HK-2 (cell line): ENCODE measurements around the gene ZNF208.
"Not testable (repeated sequence)": the region's sequence is repeated elsewhere in the genome, so short reads cannot be mapped to it uniquely, and the experiment has no call there.

ENCODE experiments used
- DNase-seq: peaks from one replicate; pipeline ENCODE4 v3.0.0-alpha.2; 2018; ENCODE audit not compliant: unreplicated experiment

The ZNF208 gene

DNA sequence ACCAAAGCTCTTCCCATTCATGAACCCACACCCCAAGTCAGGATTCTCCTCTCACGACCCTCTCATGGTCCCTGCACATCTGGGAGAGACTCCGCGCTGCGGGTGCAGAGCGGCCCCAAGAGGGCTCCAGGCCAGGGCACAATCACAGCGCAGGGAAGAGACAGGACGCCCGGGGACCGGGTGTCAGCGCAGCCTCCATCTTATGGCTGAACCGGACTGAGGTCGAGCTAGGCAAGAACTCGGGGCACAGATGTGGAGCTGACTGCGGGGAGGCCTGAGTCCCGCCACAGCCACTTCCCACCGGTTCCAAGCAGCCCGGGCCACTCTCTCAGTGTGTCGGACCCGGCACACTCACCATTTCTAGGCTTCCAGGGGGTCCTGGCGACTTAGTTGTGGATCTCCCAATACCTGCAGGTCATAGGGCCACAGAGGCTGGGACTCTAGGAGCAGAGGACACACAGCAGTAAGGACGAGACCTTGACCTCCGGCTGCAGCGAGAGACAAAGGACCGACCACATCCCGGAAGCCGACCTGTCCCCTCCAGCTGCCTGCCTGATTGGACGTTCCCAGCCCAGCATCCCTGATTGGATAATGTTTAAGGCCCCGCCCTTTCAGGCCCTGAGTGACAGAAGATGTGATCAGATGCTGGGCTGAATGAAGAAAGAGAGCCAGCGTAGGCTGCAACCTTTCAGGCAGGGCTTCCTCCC lies at the start of gene ZNF208:
Gene ZNF208 (minus strand): TSS at position 507 of the 707 bp plus-strand sequence. CDS start 149 bp downstream, at position 358.
- not testable (repeated sequence) for DNase-seq

DNA sequence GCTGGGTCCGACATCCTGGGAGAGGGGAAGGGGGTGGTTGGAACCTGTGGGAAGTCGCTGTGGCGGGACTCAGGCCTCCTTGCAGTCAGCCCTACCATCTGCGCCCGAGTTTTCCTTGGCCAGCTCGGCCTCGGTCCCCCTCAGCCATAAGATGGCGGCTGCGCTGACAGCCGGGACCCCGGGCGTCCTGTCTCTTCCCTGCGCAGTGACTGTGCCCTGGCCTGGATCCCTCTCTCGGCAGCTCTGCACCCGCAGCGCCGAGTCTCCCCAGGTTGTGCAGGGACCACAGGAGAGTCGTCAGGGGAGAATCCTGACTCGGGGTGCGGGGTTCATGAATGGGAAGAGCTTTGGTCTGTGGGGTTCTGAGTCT lies 41.9 kb upstream of the ZNF208 start:
- DNase-seq: no peak

DNA sequence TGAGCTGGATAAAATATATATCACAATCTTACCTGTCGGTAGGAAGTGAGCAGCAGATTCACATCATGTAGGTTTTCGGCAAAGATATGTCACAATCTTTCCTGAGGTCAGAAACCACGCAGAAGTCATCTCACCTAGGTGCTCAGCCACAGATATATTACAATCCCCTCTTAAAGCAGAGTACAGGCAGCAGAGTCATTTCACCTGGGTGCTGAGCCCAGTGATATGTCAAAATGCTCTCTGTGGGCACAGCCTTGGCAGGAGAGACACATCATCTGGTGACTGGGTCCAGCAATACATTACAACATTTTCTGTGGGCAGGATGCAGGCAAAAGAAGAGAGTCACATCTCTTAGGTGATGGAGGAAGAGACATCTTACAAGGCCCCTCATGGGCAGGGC lies 30.4 kb upstream of the ZNF208 start:
- not testable (repeated sequence) for DNase-seq

DNA sequence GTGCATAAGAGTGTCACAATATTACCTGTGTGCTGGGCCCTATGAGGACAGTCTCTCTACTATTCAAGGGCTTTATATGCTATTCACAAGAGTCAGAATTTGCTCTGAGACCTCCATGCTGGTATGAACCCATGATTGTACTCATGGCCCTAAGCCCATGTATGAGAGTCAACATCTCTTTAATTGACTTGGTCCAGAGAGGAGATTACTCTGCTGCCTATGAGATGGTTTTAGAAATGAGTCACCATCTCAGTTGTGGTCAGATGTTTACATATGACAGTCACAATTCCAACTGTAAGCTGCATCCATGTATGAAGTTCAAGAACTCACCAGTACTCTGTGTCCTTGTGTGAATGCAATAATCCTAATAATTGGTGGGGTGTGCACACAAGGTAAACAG lies 19.9 kb upstream of the ZNF208 start:
- no peak for DNase-seq

- DNase-seq: no peak
Measured at GRCh38 chr19:22026687-22027086, 15.9 kb upstream of the ZNF208 start.

DNA sequence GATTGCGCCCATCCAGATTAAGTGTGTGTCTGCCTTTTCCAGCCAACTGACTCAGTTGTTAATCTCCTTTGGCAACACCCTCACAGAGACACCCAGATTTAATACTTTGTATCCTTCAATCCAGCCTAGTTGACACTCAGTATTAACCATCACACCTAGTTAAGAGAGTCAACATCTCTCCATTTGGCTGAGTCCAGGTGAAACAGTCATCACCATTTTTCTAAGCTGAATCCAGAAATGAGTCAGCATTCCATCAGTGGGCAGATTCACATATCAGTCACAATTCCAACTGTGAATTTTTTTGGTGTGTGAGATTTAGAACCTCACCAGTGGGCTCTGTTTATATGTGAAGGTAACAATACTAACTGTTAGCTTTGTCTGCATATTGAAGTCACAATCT lies 14.8 kb upstream of the ZNF208 start:
- not testable (repeated sequence) for DNase-seq

- no peak for DNase-seq
Measured at GRCh38 chr19:21970466-21970865, 40.3 kb downstream of the ZNF208 start.

DNA sequence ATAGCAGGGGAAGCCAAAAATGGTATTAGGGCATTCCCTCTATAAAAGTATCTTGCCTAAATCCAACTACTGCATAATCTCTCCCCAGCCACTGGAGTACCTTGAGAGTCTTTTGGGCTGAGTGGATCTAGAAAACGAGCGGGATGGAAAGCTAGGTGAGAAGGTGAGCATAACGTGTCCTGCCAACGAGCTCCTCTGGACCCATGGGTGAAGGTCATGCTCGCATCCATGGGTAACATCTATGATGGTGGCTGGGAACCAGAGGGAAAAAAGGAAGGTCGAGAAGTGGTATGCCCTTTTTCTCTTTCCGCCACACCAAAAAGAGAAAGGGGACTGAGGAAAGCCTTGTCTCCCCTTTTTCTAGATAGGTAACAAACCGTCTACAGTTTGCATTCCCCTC lies 63.0 kb downstream of the ZNF208 start:
- peak; percentile 1 for DNase-seq

- no peak for DNase-seq
Measured at GRCh38 chr19:21940684-21941083, 70.1 kb downstream of the ZNF208 start.

DNA sequence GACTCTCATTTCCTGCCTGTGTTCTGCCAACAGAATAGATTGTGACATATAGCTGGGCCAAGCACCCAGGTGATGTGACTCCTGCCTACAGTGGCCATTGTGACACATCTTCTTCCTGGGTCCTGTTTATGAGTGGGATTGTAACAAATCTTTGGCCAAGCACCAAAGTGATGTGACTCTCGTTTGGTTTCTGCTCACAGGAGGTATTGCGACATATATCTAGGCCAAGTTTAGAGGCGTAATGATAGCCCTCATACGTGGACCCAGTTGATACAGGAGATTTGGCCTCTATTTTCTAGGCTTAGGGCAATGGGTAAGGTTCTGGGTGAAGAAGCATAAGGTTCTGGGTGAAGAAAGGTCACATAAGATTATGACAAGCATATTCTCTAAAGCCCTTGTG lies 76.2 kb downstream of the ZNF208 start:
- no peak for DNase-seq

DNA sequence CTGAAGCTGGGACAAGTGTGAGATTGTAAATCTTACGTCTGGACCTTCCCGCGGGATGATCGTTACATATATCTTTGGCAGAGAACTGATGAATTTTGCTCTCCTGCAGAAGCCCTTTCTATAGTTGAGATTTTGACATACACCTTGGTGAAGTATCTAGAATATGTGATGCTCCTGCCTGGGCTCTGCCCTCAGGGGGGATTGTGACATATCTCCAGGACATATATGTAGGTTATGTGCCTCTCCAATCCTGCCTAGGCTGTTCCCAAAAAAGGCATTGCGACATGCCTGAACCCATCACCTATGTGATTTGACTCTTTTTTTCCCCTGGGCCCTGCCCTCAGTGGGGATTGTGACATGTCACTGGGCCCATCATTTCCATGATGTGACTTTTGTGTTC lies 76.6 kb downstream of the ZNF208 start:
- DNase-seq: no peak

GRCh38 chr19:21922276-21922675 lies 88.5 kb downstream of the ZNF208 start:
- DNase-seq: no peak

- DNase-seq: no peak
Measured at GRCh38 chr19:21921691-21922180, 89.0 kb downstream of the ZNF208 start.

GRCh38 chr19:21915411-21915810 lies 95.3 kb downstream of the ZNF208 start:
- DNase-seq: no peak

GRCh38 chr19:21912654-21913053 lies 98.1 kb downstream of the ZNF208 start:
- DNase-seq: no peak

DNA sequence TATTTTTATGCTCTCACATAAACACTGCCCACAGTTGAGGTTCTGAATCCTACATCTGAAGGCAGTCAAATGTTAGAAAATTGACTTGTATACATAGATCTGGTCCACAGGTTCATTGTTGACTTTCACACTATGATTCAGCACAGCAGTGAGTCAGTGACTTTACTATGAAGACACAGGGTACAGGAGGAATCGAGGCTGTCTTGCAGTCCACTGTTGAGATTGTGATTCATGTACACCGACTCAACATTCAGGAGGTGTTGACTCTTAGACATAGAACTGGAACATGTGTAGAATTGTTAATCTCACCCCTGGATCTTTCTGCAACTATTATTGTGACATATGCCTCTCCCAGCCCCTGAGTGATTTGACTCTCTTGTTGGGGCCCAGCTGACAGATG lies 100.4 kb downstream of the ZNF208 start:
- DNase-seq: no peak

- DNase-seq: no peak
Measured at GRCh38 chr19:21908066-21908465, 102.7 kb downstream of the ZNF208 start.

DNA sequence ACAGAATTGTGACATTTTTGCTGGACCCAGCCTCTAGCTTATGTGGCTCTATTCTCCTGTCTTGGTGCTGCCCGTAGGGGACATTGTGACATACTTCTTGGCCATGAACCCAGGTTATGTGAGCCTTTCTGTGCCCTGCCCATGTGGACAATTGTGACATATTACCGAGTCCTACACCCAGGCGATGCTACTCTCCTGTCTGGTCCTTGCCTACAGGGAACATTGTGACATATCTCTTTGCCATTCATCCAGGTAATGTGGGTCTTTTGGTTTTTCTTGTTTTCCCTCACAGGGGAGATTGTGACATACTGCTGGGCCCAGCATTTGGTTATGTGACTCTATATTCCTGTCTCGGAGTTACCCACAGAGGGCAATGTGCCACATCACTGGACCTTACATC lies 103.2 kb downstream of the ZNF208 start:
- no peak for DNase-seq

DNA sequence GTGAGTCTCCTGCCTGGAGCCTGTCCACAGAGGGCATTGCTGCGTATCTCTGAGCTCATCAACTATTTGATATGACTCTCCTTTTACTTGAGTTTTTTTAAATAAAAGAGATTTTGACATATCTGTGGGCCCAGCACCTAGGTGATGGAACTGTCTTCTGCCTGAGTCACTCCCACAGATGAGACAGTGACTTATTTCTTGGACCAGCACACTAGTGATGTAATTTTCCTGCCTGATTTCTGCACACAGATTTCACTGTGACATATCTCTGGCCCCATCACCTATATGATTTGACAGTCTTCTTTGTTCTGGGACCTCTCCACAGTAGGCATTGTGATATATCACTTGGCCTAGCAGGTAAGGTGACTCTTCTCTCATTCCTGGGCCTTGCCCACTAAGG lies 108.2 kb downstream of the ZNF208 start:
- DNase-seq: no peak

- DNase-seq: no peak
Measured at GRCh38 chr19:21901861-21902260, 108.9 kb downstream of the ZNF208 start.

- no peak for DNase-seq
Measured at GRCh38 chr19:21900401-21900800, 110.3 kb downstream of the ZNF208 start.

DNA sequence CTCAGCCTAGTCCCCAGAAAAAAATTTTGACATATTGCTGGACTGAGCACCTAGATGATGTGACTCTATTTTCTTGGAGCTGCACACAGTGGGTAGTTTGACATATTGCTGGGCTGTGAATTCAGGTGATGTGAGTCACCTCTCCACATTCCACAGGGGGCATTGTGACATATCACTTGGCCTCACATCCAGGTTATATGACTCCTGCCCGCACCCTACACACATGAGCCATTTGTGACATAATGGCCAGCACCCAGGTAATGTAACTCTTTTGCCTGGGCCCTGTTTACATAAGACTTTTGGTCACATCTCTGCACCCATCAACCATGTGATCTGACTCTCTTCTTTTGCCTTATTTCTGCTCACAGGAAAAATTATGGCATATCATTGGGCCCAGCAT lies 119.7 kb downstream of the ZNF208 start:
- DNase-seq: no peak

- not testable (repeated sequence) for DNase-seq
Measured at GRCh38 chr19:21890017-21890416, 120.7 kb downstream of the ZNF208 start.

DNA sequence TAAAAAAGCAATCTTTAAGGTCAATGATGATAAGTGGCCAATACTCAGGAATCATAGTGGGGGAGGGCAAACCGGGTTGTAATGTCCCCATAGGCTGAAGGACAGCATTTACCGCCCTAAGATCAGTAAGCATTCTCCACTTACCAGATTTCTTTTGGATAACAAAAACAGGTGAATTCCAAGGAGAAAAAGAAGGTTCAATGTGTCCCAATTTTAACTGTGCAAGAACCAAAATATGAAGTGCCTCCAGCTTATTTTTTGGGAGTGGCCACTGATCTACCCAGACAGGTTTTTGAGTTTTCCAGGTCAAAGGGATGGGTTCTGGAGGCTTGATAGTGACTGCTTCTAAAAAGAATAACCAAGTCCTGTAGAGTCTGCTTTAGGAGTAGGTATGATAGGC lies 125.2 kb downstream of the ZNF208 start:
- DNase-seq: not testable (repeated sequence)
